GM23338 (cell line): Measurements from ENCODE around the gene POPDC2.

Experiments
- CREB1 ChIP-seq: fragments of 250-450 bp; sonication (Bioruptor Pico); IDR thresholded peaks from 2 replicates; pipeline ENCODE4 v1.5.0; 2020; ENCODE audit warnings: low read depth, mild to moderate bottlenecking, moderate library complexity
- CTCF ChIP-seq, 2 experiments: fragments of 200-600 bp in 1 of 2; sonication (generic) in 1 of 2; conservative IDR thresholded peaks; 2 replicates each; pipeline versions ENCODE4 v1.5.1 to v1.6.1; 2016 to 2017; ENCODE audit warnings: antibody characterized with exemption in 2 of 2, low read depth in 2 of 2, mild to moderate bottlenecking in 2 of 2, moderate library complexity in 1 of 2
- EZH2 ChIP-seq: fragments of 200-600 bp; sonication (generic); IDR thresholded peaks from one replicate; pipeline ENCODE4 v1.8.0; 2017; ENCODE audit warnings: antibody characterized with exemption, mild to moderate bottlenecking, low read depth; ENCODE audit not compliant: unreplicated experiment
- EZH2phosphoT487 ChIP-seq: fragments of 200-600 bp; sonication (generic); IDR thresholded peaks from one replicate; pipeline ENCODE4 v1.8.1; 2018; ENCODE audit warnings: antibody characterized with exemption; ENCODE audit not compliant: unreplicated experiment
- POLR2AphosphoS5 ChIP-seq: IDR thresholded peaks from 2 replicates; pipeline ENCODE4 v1.6.1; 2016; ENCODE audit warnings: antibody characterized with exemption, low read depth
- REST ChIP-seq: IDR thresholded peaks from one replicate; pipeline ENCODE4 v1.6.1; 2018; ENCODE audit warnings: antibody characterized with exemption; ENCODE audit not compliant: unreplicated experiment
- STAT1 ChIP-seq: IDR thresholded peaks from one replicate; pipeline ENCODE4 v1.6.1; 2016; ENCODE audit warnings: antibody characterized with exemption; ENCODE audit not compliant: unreplicated experiment
- ZNF331 ChIP-seq: fragments of 250-450 bp; sonication (Bioruptor Pico); IDR thresholded peaks from 2 replicates; pipeline ENCODE4 v1.5.0; 2020; ENCODE audit warnings: low read depth, mild to moderate bottlenecking, moderate library complexity
- TF ChIP-seq, protein P1 (sequence below): IDR thresholded peaks from 2 replicates; pipeline ENCODE4 v1.6.1; 2016; ENCODE audit warnings: antibody characterized with exemption

DNA sequence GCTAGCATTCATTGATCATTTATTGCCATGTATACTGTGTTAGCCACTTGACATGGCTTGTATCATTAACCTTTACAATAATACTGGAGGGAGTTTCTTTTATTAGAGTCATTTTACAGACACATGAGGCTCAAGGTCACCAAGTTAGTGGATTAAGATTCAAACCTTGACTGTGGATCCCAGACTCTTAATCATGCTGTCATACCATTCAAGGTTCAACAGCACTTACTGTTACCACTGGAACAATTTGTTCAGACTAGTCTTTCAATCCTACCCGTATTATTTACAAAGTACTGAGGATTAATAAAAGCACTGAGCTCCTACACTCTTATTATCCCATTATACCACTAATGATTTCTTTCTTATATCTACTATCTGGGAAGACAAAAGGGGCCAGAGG, 15.6 kb upstream of the POPDC2 start:
- TF ChIP-seq REST = no peak
- no peak for TF ChIP-seq CTCF (conservative IDR thresholded peaks at IDR 0.05; ENCODE audit: low read depth in 2 of 2)
- no peak for TF ChIP-seq EZH2phosphoT487
- TF ChIP-seq STAT1 = no peak
- TF ChIP-seq POLR2AphosphoS5 = no peak
- no peak for TF ChIP-seq EZH2
- no peak for TF ChIP-seq ZNF331 (CRISPR knock-in tag)
- no peak for TF ChIP-seq CREB1
- TF ChIP-seq, protein P1, sequence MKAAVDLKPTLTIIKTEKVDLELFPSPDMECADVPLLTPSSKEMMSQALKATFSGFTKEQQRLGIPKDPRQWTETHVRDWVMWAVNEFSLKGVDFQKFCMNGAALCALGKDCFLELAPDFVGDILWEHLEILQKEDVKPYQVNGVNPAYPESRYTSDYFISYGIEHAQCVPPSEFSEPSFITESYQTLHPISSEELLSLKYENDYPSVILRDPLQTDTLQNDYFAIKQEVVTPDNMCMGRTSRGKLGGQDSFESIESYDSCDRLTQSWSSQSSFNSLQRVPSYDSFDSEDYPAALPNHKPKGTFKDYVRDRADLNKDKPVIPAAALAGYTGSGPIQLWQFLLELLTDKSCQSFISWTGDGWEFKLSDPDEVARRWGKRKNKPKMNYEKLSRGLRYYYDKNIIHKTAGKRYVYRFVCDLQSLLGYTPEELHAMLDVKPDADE = no peak
